GM21825 (cell line): ENCODE results near the gene HDAC9.

ENCODE experiments used
- ATAC-seq: cut with Tn5 transposase; IDR thresholded peaks from one replicate; pipeline ENCODE4 v1.9.1; 2021; ENCODE audit warnings: mild to moderate bottlenecking, moderate library complexity; ENCODE audit not compliant: unreplicated experiment

The HDAC9 gene

DNA sequence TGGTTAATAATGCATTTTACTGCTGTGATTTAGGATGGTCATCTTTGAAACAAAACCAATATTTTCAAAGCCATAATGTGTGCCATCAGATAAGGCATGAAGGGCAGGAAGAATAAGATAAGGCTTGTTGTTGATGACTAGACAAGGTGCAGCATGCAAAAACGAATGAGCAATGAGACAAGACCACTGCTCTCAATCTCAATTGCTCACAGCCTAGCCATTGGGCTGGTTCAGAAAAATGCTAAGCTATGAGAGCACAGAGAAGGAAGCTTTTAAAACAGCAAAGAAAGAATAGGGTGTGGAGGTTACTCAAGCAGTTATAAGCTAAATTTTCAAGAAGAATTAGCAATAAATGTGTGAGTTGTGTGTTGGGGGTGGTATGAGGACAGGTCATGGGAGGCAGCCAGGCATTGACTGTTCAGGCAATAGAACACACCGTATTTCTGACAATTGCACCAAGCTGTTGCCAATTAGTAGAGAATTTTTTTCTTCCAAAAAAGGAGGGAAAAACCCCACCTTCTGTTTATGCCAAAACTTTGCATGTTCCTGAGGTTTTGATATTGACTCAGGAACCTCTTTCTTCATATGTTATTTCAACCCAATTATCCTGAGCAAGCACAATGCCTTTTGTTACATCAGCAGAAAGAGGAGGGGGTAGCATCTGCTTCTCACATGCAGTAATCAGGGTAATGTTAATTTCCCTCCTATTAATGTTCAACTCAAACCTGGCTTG, 276.5 kb downstream of the HDAC9 start:
- no peak for ATAC-seq

GRCh38 chr7:18772567-18772965, 277.0 kb downstream of the HDAC9 start:
- no peak for ATAC-seq

DNA sequence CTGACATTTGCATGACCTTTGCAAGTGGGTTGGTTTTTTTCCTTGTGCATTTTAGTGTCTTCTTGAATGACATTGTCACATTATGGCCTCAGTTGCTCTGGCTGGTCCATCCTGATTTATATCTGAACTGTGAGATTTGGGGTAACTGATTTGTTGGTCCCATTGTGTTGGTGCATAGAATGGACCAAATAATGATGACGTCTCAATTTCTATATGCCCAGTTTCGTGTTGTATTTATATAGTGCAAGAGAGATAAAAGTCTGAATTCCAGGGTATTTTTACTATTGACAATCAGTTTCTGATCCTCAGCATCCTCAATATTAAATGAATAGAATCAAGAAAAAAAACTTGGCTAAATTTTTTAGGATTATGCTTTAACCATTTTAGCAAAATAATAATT, 281.8 kb downstream of the HDAC9 start:
- no peak for ATAC-seq

GRCh38 chr7:18778594-18778993, 283.0 kb downstream of the HDAC9 start:
- ATAC-seq: no peak

GRCh38 chr7:18780266-18780665, 284.7 kb downstream of the HDAC9 start:
- no peak for ATAC-seq

GRCh38 chr7:18780938-18781337, 285.4 kb downstream of the HDAC9 start:
- no peak for ATAC-seq

GRCh38 chr7:18786196-18786727, 290.7 kb downstream of the HDAC9 start:
- no peak for ATAC-seq

DNA sequence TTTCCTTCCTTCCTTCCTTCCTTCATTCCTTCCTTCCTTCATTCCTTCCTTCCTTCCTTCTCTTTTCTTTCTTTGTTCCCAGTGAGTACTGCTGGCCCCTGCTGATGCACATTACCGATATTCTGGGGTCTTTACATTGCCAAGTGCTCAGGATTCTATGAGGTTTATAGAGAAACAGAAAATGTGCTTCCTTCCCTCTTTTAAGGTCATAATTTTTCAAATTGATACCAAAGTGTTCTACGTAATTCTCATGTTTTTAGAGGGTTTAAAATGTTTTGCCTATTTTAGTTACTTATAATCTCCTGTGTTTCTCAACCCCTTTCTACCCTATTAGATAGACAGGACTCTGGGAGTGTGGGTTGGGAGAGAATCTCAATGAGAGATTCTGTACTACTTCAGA, 291.2 kb downstream of the HDAC9 start:
- no peak for ATAC-seq

DNA sequence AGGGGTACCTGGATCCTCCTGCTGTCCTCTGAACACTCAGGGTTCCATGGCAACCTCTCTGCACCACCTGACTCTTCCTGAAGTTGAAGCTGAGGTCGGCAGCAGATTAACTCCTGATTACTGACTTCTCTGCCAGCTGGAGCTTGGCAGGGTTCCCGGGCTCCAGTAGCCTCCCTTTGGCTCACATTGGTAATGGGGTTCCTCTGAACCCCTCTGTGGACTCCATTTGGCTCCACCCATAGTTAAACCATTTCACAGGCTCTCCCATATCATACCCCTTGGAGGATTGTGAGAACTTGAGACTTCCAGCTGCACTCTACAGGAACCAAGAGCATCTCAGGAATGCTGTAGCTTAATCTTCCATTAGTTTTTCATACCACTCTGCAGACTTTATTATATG, 292.5 kb downstream of the HDAC9 start:
- ATAC-seq: no peak

GRCh38 chr7:18792871-18793595, 297.5 kb downstream of the HDAC9 start:
- ATAC-seq: no peak

GRCh38 chr7:18796216-18796615, 300.7 kb downstream of the HDAC9 start:
- ATAC-seq: no peak

GRCh38 chr7:18798088-18798906, 302.7 kb downstream of the HDAC9 start:
- no peak for ATAC-seq

- ATAC-seq: no peak
These were observed 304.4 kb downstream of the HDAC9 start for GRCh38 chr7:18799899-18800298.

GRCh38 chr7:18803923-18804322, 308.4 kb downstream of the HDAC9 start:
- ATAC-seq: no peak

GRCh38 chr7:18806177-18806576, 310.6 kb downstream of the HDAC9 start:
- ATAC-seq: no peak

DNA sequence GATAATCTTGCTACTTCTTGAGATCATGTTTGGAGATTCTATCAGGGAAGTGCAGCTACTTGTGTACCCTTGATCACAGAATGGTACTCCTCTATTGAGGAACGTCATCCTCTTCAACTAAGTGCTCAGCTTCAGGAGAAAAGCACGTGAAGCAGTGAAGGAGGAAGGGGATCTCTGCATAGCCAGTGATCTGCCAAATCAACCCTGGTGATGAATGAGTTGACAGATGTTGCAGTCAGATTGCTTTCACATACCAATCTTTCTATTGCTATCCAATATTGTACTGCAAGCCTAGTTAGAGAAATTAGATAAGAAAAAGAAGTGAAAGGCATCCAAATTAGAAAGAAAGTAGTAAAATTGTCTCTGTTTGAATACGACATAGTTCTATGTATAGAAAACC, 312.5 kb downstream of the HDAC9 start:
- no peak for ATAC-seq

DNA sequence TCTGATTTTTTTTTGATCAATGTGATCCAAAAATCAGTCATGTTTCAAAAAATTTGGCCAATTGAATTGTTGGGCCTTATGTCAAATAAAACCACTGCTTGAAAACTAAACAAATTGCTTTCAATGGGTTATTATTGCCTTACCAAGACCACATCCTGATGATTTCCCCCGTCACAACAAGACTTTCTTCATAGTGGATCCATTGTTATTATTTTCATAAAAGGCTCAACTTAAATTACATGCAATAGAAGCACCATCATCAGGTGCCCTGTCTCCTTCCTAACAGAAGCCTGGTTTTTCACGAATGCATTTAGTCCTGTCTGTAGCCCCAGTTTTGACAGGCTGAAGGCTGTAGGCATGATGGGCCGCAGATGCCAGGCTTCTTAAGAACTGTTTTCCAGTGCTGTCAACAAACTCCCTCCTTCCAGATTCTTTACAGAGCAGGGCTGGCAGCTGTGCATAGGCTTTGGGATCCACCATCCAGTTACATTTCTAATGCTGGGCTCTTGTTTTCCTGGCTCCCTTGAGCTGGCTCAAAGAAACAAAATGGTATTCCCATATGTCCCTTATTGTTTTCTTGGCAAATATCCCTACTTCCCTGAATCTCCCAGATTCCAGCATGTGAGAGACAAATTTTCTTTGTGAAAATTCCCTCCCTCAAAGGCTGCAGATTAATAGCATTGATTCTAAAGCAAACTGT, 319.9 kb downstream of the HDAC9 start:
- ATAC-seq: no peak

- no peak for ATAC-seq
These were observed 325.4 kb downstream of the HDAC9 start for GRCh38 chr7:18820981-18821380.

DNA sequence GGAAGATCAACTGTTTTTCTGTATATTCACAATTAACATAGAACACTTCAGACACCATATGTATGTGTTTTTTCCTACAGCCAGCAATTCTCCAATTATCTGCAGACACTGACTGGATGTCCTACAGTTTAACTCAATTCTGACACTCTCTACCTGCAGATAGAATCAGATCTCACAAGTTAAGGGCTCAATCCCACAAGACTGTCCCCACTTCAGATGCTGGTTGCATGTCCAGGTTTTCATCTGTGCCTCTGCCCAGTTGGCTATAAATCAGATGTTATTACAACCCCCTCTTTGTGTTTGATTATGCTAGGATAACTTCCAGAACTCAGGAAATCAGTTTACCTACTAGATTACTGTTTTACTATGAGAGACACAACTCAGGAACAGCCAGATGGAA, 326.0 kb downstream of the HDAC9 start:
- ATAC-seq: no peak

DNA sequence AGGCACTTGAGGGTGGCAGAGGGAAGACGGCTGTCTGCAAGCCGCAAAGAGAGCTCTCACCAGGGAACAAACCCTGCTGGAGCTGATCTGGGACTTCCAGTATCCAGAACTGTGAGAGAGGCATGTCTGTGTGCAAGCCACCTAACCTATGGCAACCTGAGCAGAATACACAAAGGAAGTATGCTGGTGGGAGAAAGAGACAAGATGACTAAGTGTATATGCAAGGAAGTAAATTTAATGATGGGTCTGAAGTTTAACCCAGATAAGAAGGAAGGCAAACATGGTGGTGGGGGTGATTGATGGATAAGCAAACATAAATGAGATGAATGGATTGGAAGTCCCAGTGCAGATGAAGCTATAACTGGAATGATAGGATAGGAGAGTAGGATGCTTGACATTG, 328.6 kb downstream of the HDAC9 start:
- no peak for ATAC-seq
